GM19328 (cell line): ENCODE results near the gene HS3ST4.

Source experiments
- ATAC-seq: cut with Tn5 transposase; IDR thresholded peaks from one replicate; pipeline ENCODE4 v1.9.1; 2021; ENCODE audit warnings: mild to moderate bottlenecking, moderate library complexity; ENCODE audit not compliant: unreplicated experiment

The HS3ST4 gene

DNA sequence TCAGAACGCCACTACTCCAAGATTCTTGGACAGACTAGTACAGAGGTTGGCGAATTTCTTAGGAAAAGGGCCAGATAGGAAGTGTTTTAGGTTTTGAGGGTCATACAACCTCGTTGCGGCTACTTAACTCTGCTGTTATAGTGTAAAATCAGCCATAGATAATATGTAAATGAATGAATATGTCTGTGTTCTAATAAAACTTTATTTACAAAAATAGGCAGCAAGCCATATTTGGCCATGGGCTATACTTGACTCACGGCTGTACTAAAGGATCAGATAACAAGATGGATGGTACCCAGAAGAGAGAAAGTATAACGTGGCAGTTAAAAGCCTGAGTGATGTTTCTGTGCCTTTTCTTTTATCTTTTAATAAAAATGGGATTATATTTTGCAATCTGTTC lies 125.5 kb downstream of the HS3ST4 start:
- ATAC-seq = no peak

DNA sequence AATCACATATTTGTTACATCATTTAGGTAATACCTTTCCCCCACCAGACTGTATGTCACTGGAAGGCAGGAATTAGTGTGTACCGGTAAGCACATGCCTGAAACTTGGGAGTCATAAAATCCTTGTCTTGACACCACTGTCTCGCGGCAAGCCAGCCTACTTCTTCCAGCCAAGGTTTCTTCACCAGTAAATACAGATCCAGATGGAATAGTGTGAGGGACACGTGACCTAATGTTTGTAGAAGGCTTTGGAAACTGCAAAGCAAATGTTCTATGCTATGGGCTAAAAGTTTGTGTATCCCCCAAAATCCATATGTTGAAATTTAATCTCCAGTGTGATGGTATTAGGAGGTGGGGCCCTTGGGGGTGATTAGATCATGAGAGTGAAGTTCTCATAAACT lies 126.1 kb downstream of the HS3ST4 start:
- ATAC-seq = no peak

DNA sequence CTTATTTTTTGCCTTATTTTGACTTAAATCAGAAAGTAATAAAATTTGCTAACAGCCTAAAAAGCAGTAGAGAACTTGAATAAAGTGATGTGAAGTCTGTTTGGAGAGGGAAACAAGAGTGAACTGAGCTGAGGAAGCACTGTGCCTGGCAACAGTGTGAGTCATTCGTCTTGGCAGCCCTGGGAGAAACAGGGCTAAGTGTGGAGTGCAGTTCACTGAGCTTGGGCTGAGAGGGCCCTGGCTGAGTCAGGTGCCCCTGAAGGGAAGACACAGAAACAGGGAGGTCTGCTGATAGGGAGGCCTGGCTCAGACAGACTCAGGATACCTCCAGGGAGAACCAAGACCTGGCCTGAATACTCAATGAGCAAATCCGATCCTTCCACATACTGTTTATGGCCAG lies 132.1 kb downstream of the HS3ST4 start:
- no peak for ATAC-seq

DNA sequence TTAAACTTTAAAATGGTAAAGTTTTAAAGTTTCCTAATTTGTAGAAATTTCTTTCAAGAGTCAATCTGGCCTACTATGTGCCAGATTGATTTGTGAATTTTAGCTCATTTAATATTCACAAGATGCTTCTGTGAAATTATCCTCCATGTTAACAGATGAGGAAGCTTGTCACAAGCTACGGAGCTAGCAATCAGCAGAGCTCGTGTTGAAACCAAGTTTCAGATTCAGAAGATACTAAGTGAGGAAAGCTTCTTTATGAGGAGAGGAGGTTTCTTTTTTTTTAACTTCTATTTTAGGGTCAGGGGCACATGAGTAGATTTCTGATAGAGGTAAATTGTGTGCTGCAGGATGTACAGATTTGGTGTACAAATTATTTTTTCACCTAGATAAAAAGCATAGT lies 135.9 kb downstream of the HS3ST4 start:
- ATAC-seq = no peak

DNA sequence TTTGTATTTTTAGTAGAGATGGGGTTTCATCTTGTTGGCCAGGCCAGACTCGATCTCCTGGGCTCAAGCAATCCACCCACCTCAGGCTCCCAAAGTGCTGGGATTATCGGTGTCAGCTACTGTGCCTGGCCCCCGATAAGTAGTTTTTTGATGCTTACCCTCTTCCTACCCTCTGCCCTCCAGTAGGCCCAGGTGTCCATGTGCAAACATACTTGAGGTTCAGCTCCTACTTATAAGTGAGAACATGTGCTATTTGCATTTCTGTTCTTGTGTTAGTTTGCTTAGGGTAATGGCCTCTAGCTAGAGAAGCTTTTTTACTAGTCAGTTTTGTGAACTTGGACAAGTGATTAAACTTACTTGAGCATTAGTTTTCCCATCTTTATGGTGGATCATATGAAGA lies 136.8 kb downstream of the HS3ST4 start:
- no peak for ATAC-seq

DNA sequence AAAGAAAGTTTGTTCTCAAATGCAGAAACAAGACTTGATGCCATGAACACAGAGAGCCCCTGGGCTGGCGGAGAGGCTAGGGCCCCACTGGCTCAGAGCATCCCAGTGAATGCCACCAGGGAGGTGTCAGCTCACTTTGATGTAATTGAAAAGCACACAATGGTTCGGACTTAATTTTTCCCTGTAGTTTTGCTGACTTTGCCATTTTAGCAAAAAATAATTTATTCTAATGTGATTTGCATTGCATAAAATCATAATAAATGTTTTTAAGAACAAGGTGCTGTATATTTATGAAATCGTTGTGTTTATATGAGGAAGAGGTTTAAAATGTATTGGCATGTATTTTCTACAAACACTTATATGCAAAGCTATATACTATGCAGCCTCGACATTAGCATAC lies 140.5 kb downstream of the HS3ST4 start:
- ATAC-seq = no peak

DNA sequence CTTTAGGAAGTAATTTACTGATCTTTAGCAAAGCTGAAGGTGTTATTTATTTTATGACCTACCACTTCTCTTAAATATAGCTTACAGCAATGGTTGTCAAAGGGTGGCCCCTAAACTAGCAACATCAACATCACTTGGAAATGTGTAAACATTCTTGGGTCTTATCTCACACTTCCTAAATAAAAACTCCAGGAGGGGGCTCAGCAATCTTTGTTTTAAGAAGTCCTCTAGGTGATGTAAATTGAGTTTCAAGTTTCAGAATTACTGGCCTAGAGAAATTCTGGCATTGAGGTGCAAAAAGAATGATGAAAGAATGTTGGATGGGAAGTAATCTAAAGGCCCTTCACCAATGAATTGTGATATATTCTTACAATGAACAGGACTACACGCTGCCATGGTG lies 142.3 kb downstream of the HS3ST4 start:
- ATAC-seq = no peak

DNA sequence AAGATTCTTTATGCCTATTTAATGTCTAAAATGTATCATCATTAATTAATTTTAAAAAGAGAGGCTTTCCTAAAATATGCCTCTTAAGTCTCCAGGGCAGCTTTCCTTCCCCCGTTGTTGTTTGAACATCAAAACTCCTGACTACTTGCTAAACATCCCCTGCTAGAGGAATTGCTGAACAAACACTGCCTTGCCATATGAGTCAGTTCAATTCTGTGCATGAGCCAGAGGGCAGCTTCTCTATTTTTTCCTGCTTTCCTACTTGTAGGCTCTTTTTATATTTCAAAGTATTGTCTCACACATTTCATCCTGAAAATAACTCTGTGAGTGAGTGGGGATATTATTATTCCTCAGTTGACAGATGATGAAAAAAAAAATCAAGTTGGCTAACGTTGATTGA lies 143.4 kb downstream of the HS3ST4 start:
- ATAC-seq = no peak

DNA sequence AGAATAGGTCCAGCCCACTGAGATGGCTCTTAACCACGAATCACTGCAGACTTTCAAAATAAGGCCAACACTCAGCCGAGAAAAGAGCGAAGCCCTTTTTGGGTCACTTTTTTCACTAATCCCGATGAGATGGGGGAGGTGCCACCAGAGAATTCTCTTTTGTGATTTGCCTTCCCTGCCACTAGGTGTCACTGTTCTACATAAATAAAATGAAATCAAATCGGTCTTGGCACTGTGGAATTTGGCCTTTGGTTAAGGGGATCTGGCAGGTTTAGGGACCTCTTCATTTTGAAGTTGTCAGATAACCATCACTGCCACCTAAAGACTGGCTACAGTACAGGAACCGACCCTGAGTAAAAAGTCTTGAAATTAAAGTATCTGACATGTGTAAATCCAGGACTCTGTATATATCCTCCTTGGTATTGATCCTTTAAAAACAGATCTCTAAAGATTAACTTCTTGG lies 147.0 kb downstream of the HS3ST4 start:
- no peak for ATAC-seq

DNA sequence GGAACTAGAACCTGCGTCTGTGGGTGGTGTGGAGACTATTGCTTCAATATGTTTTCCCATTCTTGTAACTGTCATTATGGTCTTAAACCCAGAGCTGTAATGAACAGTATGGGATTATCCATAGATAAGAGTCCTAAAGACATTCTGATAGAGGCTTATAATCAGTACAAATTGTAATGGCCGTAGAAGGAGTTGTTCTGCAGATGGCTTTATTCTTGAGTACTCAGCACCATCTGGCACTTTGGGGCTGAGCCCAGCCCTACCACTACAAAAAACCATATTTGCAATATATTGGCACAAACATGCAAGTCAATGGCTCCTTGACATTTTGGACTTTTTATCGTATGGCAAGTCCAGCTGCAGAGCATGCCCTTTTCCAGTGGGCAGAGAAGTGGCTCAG lies 150.0 kb downstream of the HS3ST4 start:
- ATAC-seq = no peak

DNA sequence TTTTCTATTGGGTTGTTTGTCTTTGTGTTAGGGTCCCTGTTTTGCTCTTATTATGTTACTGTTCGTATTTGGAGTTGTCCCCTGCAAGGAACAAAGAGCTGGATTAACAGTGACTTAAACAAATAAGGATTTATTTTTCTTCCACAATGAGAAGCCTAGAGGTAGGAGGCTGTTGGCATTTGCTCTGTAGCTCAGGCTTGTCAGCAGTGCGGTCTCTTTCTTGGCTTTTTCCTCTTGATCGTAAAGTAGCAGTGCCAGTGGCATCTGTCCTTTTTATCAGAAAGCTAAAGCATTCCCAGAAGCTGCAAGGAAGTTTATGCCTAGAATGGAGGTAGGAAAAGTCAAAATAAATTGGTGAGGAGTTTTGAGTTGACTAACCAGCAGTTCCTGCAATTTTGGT lies 154.1 kb downstream of the HS3ST4 start:
- ATAC-seq = no peak

DNA sequence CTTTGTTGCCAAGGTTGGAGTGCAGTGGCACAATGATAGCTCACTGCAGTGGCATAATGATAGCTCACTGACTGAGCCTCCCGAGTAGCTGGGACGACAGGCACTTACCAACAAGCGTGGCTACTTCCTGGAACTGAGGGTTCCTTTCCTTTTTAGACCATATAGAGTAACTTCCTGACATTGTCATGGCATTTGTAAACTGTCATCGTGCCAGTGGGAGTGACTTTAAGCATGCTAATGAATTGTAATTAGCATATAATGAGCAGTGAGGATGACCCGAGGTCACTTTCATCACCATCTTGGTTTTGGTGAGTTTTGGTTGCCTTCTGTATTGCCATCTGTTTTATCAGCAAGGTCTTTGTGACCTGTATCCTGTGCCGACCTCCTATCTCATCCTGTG lies 162.4 kb downstream of the HS3ST4 start:
- ATAC-seq = no peak

DNA sequence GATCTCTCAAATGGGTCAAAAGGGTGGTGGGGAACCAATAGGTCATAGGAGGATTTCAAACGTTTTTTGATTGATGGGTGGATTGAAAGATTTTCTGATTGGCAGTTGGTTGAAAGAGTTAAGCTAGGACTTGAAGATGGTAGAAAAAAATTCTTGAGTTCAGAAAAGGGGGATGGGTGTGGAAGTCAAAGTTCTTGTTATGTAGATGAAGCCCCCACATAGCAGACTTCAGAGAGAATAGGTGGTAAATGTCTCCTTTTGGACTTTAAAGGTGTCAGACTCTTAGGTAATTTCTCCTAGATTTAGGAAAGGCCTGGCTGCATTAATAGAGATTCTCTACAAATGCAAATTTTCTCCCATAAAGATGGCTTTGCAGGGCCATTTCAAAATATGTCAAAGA lies 163.3 kb downstream of the HS3ST4 start:
- ATAC-seq = no peak

DNA sequence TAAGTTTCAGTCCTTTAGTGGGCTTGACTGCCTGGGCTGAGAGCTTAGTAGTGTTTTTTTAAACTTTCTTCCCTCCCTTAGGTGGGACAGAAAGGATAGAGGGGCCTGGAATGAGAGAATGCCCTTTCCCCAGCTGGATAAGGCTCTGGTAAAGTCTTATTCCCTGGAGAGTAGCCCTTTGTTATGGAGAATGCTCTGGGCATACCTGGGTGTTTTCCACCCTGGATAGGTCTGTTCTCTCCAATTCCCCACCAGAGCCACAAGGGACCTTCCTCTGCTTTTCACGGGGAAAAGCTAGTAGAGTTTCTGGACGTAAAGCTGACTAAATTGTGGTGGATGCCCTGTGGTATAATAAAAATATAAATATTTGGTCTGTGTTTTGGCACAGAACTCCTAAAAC lies 164.1 kb downstream of the HS3ST4 start:
- no peak for ATAC-seq

DNA sequence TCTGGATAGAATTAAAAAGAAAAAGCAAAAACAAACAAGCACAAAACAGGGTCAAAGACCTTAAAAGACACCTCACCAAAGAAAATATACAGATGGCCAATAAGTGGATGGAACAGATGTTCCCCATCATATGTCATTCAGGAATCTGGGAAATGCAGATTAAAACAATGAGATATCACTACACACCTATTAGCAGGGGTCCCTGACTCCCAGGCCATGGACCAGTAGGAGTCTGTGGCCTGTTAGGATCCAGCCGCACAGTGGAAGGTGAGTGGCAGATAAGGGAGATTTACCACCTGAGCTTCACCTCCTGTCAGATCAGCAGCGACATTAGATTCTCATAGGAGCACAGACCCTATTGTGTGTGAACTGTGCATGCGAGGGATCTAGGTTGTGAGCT lies 167.9 kb downstream of the HS3ST4 start:
- ATAC-seq = no peak

DNA sequence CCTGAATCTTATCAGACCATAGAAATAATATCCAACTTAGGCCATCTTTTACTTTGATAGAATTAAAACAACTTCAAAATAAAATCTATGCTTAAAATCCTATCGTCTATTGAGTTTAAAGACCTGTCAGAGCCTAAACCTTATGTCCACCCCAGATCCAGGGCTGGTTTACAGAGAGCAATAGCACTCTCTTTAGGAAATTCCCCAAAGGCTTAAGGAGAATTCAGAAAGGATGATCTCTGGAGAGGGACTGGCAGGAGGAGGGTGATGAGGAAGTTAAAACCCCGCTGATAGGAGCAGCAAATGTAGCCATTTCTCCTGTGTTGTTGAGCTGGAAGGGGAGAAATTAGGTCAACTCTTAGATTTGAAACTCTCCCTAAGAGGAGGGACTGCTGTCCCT lies 175.3 kb downstream of the HS3ST4 start:
- no peak for ATAC-seq

DNA sequence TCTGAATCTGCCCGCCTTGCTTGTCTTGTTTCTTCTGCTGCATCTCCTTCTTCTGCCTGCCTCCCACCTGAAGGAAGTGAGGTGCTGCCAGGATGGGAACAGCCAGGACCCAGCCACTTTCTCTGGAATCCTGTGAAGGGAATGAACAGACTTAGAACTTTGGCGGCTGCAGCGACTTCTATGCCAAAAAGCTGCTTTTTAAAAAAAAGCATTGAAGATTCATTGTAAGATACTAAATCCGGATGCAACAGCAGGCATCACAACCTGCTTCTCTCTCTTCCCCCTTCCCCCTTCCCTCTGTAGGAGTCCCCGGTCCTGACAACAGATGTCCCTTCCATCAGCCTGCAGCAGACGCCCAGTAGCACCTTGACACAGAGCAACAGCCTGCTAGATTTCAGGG lies 176.3 kb downstream of the HS3ST4 start:
- ATAC-seq = no peak

DNA sequence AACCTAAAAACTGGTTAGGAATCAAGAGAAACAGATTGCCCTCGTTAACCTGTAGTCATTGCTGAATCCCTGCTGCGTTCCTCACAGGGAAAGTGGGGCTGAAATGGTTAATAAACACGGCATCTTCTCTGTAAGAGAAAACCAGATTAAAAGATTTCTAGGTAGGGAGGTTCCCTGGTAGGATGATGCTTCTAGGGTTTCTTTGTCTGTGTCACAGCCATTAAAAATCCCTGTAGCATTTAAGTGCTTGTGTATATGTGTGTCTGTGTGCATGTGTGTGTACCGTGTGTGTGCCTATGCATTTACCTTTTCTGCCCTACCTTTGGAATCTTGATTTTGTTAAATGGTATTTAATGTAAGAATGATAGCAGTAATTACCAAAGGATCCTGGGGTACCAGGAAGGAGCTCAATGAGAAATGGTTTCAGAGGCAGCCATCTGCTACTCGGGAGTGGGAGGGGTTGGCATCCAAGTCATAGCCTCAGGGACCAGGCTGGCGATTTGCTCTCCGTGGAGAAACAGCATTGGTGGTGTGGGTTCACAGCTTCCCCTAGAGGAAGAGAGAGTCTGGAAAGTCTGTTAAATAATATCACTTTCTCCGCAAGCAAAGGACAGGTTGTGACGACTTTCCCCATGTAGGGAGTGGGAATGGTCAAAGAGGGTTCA lies 177.1 kb downstream of the HS3ST4 start:
- no peak for ATAC-seq

DNA sequence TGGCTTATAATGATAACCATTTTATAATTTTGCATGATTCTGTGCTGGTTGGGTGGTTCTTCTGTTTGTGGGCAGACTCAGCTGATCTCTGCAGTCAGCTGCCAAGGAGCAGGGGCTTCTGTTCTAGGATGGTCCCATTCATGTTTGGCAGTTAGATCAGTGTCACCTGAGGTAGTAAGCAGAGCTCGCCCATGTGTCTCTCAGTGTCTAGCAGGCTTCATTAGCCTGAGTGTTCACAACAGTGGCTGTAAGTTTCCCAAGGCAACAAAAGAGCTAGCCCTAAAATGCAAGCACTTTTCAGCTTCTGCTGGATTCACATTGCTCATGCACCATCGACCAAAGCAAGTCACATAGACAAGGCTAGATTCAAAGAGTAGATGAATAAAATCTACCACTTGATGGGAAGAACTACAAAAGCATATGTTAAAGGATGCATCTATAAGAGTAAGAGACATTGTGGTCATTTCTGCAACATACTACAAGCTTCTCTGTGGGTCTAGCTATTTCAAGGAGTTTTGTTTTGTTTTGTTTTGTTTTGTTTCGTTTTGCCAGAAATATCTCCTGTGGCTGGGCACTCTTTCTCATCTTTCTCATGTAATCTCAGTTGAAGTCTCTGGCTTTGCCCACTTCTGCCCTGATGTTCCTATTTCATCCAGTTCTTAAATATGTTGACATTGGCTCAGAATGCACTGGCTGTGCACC lies 180.8 kb downstream of the HS3ST4 start:
- ATAC-seq = no peak

DNA sequence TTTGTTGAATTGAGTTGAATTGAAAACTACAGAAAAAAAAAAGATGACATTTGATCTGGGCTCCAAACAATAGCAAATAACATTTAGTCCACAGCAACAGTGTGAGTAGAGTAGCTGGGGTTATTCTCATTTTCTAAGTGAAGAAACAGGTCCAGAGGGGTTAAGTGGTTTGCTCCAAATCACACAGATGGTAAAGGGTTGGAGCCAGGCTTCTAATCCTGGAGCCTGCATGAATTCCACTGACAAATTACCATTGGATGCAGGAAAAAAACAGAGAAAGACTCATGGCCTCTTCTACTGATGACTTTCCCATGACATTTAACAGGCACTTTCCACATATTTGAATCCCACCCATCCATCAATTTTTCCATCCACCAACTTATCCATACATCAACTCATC lies 182.4 kb downstream of the HS3ST4 start:
- no peak for ATAC-seq

DNA sequence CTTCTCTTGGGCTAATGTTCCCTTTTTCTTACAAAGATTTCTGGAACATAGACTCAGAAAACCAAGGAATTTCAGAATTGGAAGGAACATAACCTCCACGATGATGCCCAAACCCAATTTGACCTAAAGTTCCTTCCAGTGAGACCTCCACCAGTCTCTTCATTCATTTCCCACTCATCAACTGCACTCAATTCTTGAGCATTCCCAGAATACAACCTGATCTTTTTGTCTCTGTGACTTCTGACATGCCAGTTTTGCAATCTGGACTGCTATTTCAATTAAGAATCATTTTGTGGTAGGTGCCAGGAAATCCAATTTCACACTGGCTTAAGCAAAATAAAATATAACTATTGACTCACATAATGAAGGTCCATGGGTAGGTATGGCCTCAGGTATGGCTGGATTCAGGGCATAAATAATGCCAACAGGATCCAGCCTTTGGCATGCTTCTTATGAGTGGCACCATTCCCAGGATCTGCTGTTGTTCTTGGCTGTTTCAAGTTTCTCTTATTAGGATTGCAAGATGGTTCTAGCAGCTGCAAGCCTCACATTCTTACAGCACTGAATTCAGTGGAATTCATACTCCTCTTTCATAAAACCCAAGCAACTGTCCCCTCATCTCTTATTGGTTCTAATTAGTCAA lies 184.3 kb downstream of the HS3ST4 start:
- ATAC-seq = no peak

DNA sequence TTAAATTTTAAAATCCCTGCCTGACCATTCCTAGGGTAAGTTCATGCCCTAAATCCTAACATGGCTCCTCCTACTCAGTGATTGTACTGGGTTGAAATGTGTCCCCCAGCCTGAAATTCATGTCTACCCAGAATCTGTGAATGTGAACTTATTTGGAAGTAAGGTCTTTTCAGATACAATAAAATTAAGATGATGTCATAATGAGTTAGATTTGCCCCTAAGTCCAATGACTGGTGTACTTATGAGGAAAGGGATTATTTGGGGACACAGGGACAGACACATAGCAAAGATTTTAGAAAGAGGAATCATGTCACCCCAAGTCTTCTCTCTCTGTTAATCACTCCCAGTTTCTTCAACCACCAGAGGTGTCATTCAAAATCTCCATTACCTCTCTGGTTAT lies 185.3 kb downstream of the HS3ST4 start:
- ATAC-seq = no peak
